Vagina (tissue), 2 donors: Measurements from ENCODE around the gene ZDHHC17.

Source experiments
- POLR2AphosphoS5 ChIP-seq, 2 donors: sonication (generic); formaldehyde crosslinking; IDR thresholded peaks; one replicate each; pipeline ENCODE4 v1.9.0; 2017; ENCODE audit warnings: antibody characterized with exemption in 2 of 2, mild to moderate bottlenecking in 2 of 2, low read depth in 1 of 2; ENCODE audit not compliant: insufficient read depth in 1 of 2
- TF ChIP-seq, protein P1 (sequence below), 3 experiments: fragments of 450-650 bp in 2 of 3; fragments of 200-600 bp in 1 of 3; sonication (generic) in 1 of 3; IDR thresholded peaks; one replicate each; pipeline ENCODE4 v1.5.1; 2017 to 2019; ENCODE audit warnings: antibody characterized with exemption in 3 of 3, mild to moderate bottlenecking in 2 of 3, moderate library complexity in 2 of 3

- TF ChIP-seq POLR2AphosphoS5 (IDR thresholded peaks at IDR 0.05; ENCODE audit: insufficient read depth in 1 of 2, low read depth in 1 of 2): no peak
- TF ChIP-seq, protein P1, sequence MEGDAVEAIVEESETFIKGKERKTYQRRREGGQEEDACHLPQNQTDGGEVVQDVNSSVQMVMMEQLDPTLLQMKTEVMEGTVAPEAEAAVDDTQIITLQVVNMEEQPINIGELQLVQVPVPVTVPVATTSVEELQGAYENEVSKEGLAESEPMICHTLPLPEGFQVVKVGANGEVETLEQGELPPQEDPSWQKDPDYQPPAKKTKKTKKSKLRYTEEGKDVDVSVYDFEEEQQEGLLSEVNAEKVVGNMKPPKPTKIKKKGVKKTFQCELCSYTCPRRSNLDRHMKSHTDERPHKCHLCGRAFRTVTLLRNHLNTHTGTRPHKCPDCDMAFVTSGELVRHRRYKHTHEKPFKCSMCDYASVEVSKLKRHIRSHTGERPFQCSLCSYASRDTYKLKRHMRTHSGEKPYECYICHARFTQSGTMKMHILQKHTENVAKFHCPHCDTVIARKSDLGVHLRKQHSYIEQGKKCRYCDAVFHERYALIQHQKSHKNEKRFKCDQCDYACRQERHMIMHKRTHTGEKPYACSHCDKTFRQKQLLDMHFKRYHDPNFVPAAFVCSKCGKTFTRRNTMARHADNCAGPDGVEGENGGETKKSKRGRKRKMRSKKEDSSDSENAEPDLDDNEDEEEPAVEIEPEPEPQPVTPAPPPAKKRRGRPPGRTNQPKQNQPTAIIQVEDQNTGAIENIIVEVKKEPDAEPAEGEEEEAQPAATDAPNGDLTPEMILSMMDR (IDR thresholded peaks at IDR 0.05): no peak
Observed at GRCh38 chr12:76855271-76855670, 91.4 kb downstream of the ZDHHC17 start.
